ENCODE measurements around the gene COPZ2.
"Not testable (repeated sequence)": the region's sequence is repeated elsewhere in the genome, so short reads cannot be mapped to it uniquely, and the experiment has no call there.

The COPZ2 gene

GRCh38 chr17:48047113-48047740 lies 9.6 kb upstream of the COPZ2 start:
- H3K9me3 ChIP-seq (ENCODE audit: control insufficient read depth, insufficient read depth, low read length), result no peaks in the 10 kb centered on the region
- H3K9ac ChIP-seq (ENCODE audit: low read depth, low read length), result peak overlapping the region; percentile 91
- no peaks in the 10 kb centered on the region for H3K27me3 ChIP-seq (ENCODE audit: control insufficient read depth, insufficient read depth, low read length)
- H3K4me1 ChIP-seq (ENCODE audit: control insufficient read depth, insufficient read depth, low read length), result peaks cover 33% of the 10 kb centered on the region
- H3K36me3 ChIP-seq (ENCODE audit: control insufficient read depth, insufficient read depth, low read length), result peaks cover 19% of the 10 kb centered on the region
- peak overlapping the region; percentile 75 for H3K4me3 ChIP-seq (ENCODE audit: low read depth, low read length)
- H3K27ac ChIP-seq (ENCODE audit: low read depth, low read length), result peak overlapping the region; percentile 95

GRCh38 chr17:48046296-48046695 lies 8.7 kb upstream of the COPZ2 start:
- no peaks in the 10 kb centered on the region for H3K9me3 ChIP-seq (ENCODE audit: control insufficient read depth, insufficient read depth, low read length)
- H3K36me3 ChIP-seq (ENCODE audit: control insufficient read depth, insufficient read depth, low read length), result peaks cover 10% of the 10 kb centered on the region
- no peak overlapping the region for H3K9ac ChIP-seq (ENCODE audit: low read depth, low read length)
- peak overlapping the region; percentile 95 for H3K27ac ChIP-seq (ENCODE audit: low read depth, low read length)
- peaks cover 26% of the 10 kb centered on the region for H3K4me1 ChIP-seq (ENCODE audit: control insufficient read depth, insufficient read depth, low read length)
- H3K4me3 ChIP-seq (ENCODE audit: low read depth, low read length), result peak overlapping the region; percentile 75
- H3K27me3 ChIP-seq (ENCODE audit: control insufficient read depth, insufficient read depth, low read length), result no peaks in the 10 kb centered on the region

GRCh38 chr17:48045316-48046001 lies 7.9 kb upstream of the COPZ2 start:
- no peak overlapping the region for H3K27ac ChIP-seq (ENCODE audit: low read depth, low read length)
- peaks cover 1% of the 10 kb centered on the region; the same call in 1 of the 2 replicates for H3K36me3 ChIP-seq (ENCODE audit: control insufficient read depth, insufficient read depth, low read length)
- H3K27me3 ChIP-seq (ENCODE audit: control insufficient read depth, insufficient read depth, low read length), result no peaks in the 10 kb centered on the region
- no peaks in the 10 kb centered on the region for H3K9me3 ChIP-seq (ENCODE audit: control insufficient read depth, insufficient read depth, low read length)
- H3K4me3 ChIP-seq (ENCODE audit: low read depth, low read length), result no peak overlapping the region
- H3K9ac ChIP-seq (ENCODE audit: low read depth, low read length), result no peak overlapping the region
- peaks cover 17% of the 10 kb centered on the region for H3K4me1 ChIP-seq (ENCODE audit: control insufficient read depth, insufficient read depth, low read length)

DNA sequence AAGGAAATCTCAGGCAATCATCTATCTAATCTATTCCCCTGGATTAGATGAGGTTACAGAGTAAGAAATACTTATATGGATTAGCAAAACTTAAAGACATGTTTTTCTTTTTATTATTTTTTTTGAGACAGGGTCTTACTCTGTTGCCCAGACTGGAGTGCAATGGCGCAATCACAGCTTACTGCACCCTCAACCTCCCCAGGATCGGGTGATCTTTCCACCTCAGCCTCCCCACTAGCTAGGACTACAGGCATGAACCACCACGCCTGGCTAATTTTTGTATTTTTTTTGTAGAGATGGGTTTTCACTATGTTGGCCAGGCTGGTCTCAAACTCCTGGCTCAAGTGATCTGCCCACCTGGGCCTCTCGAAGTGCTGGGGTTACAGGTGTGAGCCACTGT lies 7.3 kb upstream of the COPZ2 start:
- Histone ChIP-seq H3K36me3 (ENCODE audit: control insufficient read depth, insufficient read depth, low read length) (no peaks in the 10 kb centered on the region), H3K4me1 (ENCODE audit: control insufficient read depth, insufficient read depth, low read length) (peaks cover 13% of the 10 kb centered on the region), H3K9ac (ENCODE audit: low read depth, low read length) (no peak overlapping the region), H3K27ac (ENCODE audit: low read depth, low read length) (no peak overlapping the region), H3K4me3 (ENCODE audit: low read depth, low read length) (no peak overlapping the region), H3K27me3 (ENCODE audit: control insufficient read depth, insufficient read depth, low read length) (no peaks in the 10 kb centered on the region), H3K9me3 (ENCODE audit: control insufficient read depth, insufficient read depth, low read length) (no peaks in the 10 kb centered on the region)

GRCh38 chr17:48043176-48043575 lies 5.6 kb upstream of the COPZ2 start:
- peaks cover 12% of the 10 kb centered on the region; the same call in 1 of the 2 replicates for H3K4me1 ChIP-seq (ENCODE audit: control insufficient read depth, insufficient read depth, low read length)
- H3K27ac ChIP-seq (ENCODE audit: low read depth, low read length), result no peak overlapping the region
- no peaks in the 10 kb centered on the region for H3K36me3 ChIP-seq (ENCODE audit: control insufficient read depth, insufficient read depth, low read length)
- peaks cover 12% of the 10 kb centered on the region for H3K27me3 ChIP-seq (ENCODE audit: control insufficient read depth, insufficient read depth, low read length)
- H3K9ac ChIP-seq (ENCODE audit: low read depth, low read length), result no peak overlapping the region
- no peaks in the 10 kb centered on the region for H3K9me3 ChIP-seq (ENCODE audit: control insufficient read depth, insufficient read depth, low read length)
- H3K4me3 ChIP-seq (ENCODE audit: low read depth, low read length), result no peak overlapping the region

DNA sequence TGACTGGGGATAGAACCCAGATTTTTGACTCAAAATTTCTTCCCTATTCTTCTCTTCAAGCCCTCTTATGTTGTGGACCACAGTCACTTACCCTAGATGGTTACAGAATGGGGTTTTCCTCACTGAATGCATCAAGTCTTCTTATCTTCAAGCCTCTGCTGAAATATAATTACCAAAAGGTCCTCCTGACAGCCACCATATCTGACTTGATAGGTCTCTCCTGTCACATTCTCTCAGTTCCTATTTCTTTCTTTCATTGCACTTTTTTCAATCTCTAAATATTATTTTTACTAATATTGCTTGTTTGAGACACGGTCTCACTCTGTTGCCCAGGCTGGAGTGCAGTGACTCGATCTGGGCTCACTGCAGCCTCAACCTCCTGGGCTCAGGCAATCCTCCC lies 1.1 kb upstream of the COPZ2 start:
- H3K9me3 ChIP-seq (ENCODE audit: control insufficient read depth, insufficient read depth, low read length), result no peaks in the 10 kb centered on the region
- H3K9ac ChIP-seq (ENCODE audit: low read depth, low read length), result no peak overlapping the region
- H3K27me3 ChIP-seq (ENCODE audit: control insufficient read depth, insufficient read depth, low read length), result peaks cover 32% of the 10 kb centered on the region
- no peak overlapping the region for H3K4me3 ChIP-seq (ENCODE audit: low read depth, low read length)
- H3K27ac ChIP-seq (ENCODE audit: low read depth, low read length), result no peak overlapping the region
- H3K36me3 ChIP-seq (ENCODE audit: control insufficient read depth, insufficient read depth, low read length), result no peaks in the 10 kb centered on the region
- H3K4me1 ChIP-seq (ENCODE audit: control insufficient read depth, insufficient read depth, low read length), result peaks cover 5% of the 10 kb centered on the region

DNA sequence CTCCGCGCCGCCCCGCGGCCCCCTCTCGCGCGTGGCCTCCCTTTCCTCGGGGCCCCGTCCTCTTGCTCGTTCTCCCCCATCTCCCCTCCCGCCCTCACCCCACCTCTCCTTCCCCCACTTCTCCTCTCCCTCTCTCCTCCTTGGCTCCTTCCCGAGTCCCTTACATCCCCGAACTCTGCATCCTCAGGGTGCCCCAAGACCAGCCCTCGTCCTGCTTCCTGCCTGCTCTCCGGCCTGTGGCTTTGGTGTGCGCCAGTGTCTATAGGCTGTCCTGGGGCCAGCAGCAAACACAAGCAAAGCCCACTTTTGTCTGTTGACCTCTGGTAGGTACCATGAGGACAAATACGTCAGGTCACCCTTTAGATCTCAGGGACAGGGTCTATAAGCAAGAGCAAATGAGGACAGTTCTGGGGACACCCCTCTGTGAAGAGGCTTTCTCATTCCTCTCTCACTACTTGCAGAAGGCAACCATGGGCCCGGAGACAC lies 284 bp upstream of the COPZ2 start:
- Histone ChIP-seq H3K4me1 (ENCODE audit: control insufficient read depth, insufficient read depth, low read length) (peaks cover 5% of the 10 kb centered on the region), H3K27ac (ENCODE audit: low read depth, low read length) (no peak overlapping the region), H3K36me3 (ENCODE audit: control insufficient read depth, insufficient read depth, low read length) (no peaks in the 10 kb centered on the region), H3K27me3 (ENCODE audit: control insufficient read depth, insufficient read depth, low read length) (peaks cover 32% of the 10 kb centered on the region), H3K9me3 (ENCODE audit: control insufficient read depth, insufficient read depth, low read length) (no peaks in the 10 kb centered on the region), H3K4me3 (ENCODE audit: low read depth, low read length) (peak overlapping the region; percentile 27; the same call in 1 of the 2 replicates), H3K9ac (ENCODE audit: low read depth, low read length) (no peak overlapping the region)

DNA sequence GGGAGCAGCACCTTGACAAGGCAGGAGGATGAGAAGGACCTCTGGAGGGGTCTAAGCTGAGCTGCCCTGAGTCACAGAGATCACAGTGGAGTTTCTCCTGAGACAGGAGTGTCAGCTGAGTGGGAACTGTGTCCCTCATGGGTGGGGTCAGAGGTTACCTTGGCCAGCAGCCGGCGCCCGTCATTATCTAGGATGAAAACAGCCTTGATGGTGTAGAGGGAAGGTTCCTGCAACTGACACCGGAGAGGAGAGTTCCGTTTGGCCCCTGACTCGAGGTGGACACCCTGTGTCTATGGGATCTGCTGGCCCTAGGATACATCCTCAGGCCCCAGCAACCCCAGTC lies 933 bp downstream of the COPZ2 start:
- Histone ChIP-seq H3K27me3 (ENCODE audit: control insufficient read depth, insufficient read depth, low read length) (peaks cover 35% of the 10 kb centered on the region), H3K4me1 (ENCODE audit: control insufficient read depth, insufficient read depth, low read length) (peaks cover 5% of the 10 kb centered on the region), H3K27ac (ENCODE audit: low read depth, low read length) (no peak overlapping the region), H3K9ac (ENCODE audit: low read depth, low read length) (no peak overlapping the region), H3K36me3 (ENCODE audit: control insufficient read depth, insufficient read depth, low read length) (no peaks in the 10 kb centered on the region), H3K4me3 (ENCODE audit: low read depth, low read length) (peak overlapping the region; percentile 72), H3K9me3 (ENCODE audit: control insufficient read depth, insufficient read depth, low read length) (no peaks in the 10 kb centered on the region)

DNA sequence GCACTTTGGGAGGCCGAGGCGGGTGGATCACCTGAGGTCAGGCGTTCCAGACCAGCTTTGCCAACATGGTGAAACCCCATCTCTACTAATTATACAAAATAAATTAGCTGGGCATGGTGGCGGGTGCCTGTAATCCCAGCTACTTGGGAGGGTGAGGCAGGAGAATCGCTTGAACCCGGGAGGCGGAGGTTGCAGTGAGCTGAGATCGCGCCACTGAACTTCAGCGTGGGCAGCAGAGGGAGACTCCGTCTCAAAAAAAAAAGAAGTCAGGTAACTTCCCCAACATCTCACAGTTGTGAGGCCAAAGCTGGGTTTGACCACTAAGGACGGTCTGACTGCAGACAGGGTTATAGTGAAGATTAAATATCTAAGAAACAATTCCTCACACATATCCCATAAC lies 2.9 kb downstream of the COPZ2 start:
- not testable (repeated sequence) for H3K9me3 ChIP-seq (ENCODE audit: control insufficient read depth, insufficient read depth, low read length); H3K4me3 ChIP-seq (ENCODE audit: low read depth, low read length); H3K27ac ChIP-seq (ENCODE audit: low read depth, low read length); H3K4me1 ChIP-seq (ENCODE audit: control insufficient read depth, insufficient read depth, low read length); H3K36me3 ChIP-seq (ENCODE audit: control insufficient read depth, insufficient read depth, low read length); H3K9ac ChIP-seq (ENCODE audit: low read depth, low read length)
- peaks cover 35% of the 10 kb centered on the region for H3K27me3 ChIP-seq (ENCODE audit: control insufficient read depth, insufficient read depth, low read length)

GRCh38 chr17:48031966-48032365 lies 5.6 kb downstream of the COPZ2 start:
- Histone ChIP-seq H3K9ac (ENCODE audit: low read depth, low read length) (no peak overlapping the region), H3K27me3 (ENCODE audit: control insufficient read depth, insufficient read depth, low read length) (peaks cover 13% of the 10 kb centered on the region)

GRCh38 chr17:48030531-48030930 lies 7.1 kb downstream of the COPZ2 start:
- Histone ChIP-seq H3K27me3 (ENCODE audit: control insufficient read depth, insufficient read depth, low read length) (peaks cover 11% of the 10 kb centered on the region), H3K4me1 (ENCODE audit: control insufficient read depth, insufficient read depth, low read length) (peaks cover 12% of the 10 kb centered on the region; the same call in 1 of the 2 replicates), H3K36me3 (ENCODE audit: control insufficient read depth, insufficient read depth, low read length) (no peaks in the 10 kb centered on the region), H3K27ac (ENCODE audit: low read depth, low read length) (no peak overlapping the region), H3K9me3 (ENCODE audit: control insufficient read depth, insufficient read depth, low read length) (no peaks in the 10 kb centered on the region), H3K9ac (ENCODE audit: low read depth, low read length) (no peak overlapping the region), H3K4me3 (ENCODE audit: low read depth, low read length) (no peak overlapping the region)

More at GRCh38 chr17:48031966-48032365, 5.6 kb downstream of the COPZ2 start:
- Histone ChIP-seq H3K27ac (ENCODE audit: low read depth, low read length) (no peak overlapping the region), H3K9me3 (ENCODE audit: control insufficient read depth, insufficient read depth, low read length) (no peaks in the 10 kb centered on the region), H3K36me3 (ENCODE audit: control insufficient read depth, insufficient read depth, low read length) (no peaks in the 10 kb centered on the region), H3K4me3 (ENCODE audit: low read depth, low read length) (no peak overlapping the region), H3K4me1 (ENCODE audit: control insufficient read depth, insufficient read depth, low read length) (peaks cover under 1% of the 10 kb centered on the region; the same call in 1 of the 2 replicates)
